ENCODE results near the gene COG3.
A peak's percentile ranks its signal among the peaks of the same experiment; 100 is the strongest.

Gene COG3

DNA sequence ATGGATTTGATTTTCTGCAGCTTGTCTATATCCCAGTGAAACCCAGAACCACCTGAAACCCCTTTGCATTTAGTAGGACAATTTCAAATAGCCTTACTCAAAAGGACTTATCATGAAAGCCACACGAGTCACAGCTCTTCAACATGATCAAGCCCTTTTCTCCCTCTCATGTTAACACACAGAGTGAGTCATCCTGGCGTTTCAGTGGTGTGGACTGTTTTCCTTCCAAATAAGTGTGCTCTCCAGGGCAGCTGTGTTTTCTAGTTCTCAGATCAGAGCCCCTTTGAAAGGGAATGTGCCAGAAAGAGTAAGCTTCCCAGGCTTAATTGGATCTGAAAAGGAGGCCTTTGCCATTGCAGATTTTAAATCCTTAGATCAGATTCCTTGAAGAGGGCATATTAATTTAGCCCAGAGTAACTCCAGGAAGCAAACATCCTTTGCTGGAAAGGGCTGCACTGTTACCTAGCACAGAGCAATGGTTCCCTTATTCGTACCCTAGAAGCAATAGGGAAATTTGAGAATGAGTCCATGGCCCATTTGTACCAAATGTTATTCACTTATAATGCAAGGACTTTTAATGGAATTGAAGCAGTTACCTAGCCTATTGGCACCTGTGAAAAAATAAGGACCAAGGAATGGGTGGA is 99.5 kb downstream of the COG3 start:
- no peak for TF ChIP-seq CTCF (IDR thresholded peaks at IDR 0.05)

GRCh38 chr13:45565331-45565730 is 100.6 kb downstream of the COG3 start:
- no peak for TF ChIP-seq CTCF (IDR thresholded peaks at IDR 0.05)

DNA sequence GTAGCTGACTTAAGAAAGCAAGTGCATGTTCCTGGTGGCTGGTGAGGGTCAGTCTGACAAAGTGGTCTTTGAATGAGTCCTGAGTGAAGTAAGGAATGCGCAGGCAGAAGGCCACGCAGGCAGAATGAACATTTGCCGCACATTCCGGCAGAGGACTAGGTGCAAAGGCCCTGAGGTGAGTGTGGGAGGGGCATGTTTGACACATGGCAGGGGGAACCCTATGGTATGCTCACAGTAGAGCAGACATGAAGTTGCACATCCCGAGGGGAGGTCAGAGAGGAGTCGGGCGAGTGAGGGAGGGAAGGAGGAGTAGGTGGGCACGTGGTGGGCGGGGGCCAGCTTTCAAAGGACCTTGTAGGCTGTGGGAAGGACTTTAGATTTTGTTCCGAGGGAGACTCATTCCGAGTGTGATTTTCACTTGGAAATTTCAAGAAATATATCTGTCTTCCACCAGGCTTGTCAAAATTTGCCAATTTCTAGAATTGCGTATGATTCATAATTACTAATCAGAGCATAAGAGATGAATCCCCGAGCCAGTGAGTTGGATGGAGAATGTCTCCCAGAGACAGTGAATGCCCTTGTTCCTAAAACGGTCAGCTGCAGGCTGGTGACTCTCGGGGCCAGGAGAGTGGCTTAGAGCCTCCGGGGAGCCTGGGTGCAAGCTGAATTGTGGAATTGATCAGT is 110.5 kb downstream of the COG3 start:
- TF ChIP-seq CTCF (IDR thresholded peaks at IDR 0.05) = no peak

DNA sequence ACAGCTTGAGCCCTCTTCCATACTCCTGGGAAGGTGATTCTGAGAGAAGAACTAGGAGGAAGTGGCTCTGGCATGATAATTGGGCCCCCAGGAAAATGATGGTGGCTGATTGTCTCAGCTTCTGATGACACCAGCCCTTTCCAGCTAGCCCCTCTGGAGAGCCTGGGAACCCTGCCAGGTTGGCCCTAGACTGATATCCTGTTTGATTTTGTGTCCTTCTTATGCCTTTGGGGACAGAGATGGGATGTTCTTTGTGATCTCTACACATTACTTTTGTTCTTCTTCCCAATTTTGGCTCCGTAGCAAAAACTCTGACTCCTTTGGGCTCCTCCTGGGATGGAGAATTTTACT is 111.1 kb downstream of the COG3 start:
- no peak for TF ChIP-seq CTCF (IDR thresholded peaks at IDR 0.05)

DNA sequence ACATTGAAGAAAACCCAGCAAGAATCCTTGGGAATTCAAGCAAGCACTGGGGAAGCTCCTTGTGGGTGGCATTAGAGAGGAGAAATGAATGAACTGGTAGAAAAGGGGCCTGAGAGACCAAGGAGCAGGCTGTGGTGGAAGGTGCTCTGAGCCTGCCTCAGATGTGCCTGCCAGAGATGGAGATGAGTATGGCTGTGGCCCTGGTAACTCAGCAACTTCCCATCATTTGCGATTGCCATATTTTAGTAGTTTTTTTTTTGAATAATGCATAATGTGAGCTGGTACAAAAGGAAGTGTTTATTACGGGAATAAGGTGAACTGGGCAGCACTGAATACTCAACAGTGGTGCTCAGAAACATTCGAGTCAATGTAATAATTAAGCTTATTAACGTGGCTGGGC is 111.7 kb downstream of the COG3 start:
- TF ChIP-seq CTCF (IDR thresholded peaks at IDR 0.05) = no peak

GRCh38 chr13:45582408-45583076 is 117.8 kb downstream of the COG3 start:
- no peak for TF ChIP-seq CTCF (IDR thresholded peaks at IDR 0.05)

DNA sequence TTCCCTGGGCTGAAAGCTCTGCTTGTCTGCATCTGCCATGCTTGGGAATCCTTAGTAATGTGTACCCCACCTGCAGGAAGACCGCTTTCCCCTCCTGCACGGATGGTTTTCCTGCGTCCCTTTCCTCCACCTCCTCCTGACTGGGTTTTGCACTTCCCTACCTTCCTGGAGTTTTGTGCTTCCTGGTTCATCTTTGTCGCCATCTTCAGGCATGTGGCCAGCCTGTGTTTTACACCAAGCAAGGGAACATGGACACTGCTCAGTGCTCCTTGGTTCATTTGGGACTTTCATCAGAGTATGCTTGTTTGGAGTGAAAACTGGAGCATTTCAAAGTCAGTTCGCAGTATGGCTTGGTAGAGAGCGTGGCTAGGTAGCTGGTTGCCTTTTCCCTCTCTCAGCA is 120.1 kb downstream of the COG3 start:
- peak; percentile 25; the same call in 1 of the 2 replicates for TF ChIP-seq CTCF (IDR thresholded peaks at IDR 0.05)

All from LNCAP (cell line).